Cardiac fibroblast (primary cell): ENCODE results near the gene IGFN1.

ENCODE experiments used
- DNase-seq, 2 donors: peaks; one replicate each; pipeline versions ENCODE4 v3.0.0 to v3.0.0-alpha.2; 2010; ENCODE audit warnings: low read depth in 2 of 2
- H3K4me3 ChIP-seq, 2 donors: replicated peaks in 1 of 2; 1 replicate in 1 of 2; 2 replicates in 1 of 2; pipeline ENCODE4 v1.5.1; 2011; ENCODE audit warnings: low read depth in 2 of 2, low read length in 2 of 2, mild to moderate bottlenecking in 2 of 2, moderate library complexity in 1 of 2
- CTCF ChIP-seq: IDR thresholded peaks from one replicate; pipeline ENCODE4 v1.5.1; 2011; ENCODE audit warnings: low read depth, mild to moderate bottlenecking, low read length, inconsistent platforms

Gene IGFN1

GRCh38 chr1:201163707-201164106 is 26.9 kb upstream of the IGFN1 start:
- H3K4me3 ChIP-seq = no peak overlapping the region
- no peak for DNase-seq
- TF ChIP-seq CTCF = no peak

- TF ChIP-seq CTCF = no peak
- no peak overlapping the region for H3K4me3 ChIP-seq
- DNase-seq = no peak
Observed at GRCh38 chr1:201164645-201165044, 26.0 kb upstream of the IGFN1 start.

- no peak overlapping the region for H3K4me3 ChIP-seq
- TF ChIP-seq CTCF = no peak
- DNase-seq = no peak
Observed at GRCh38 chr1:201167041-201167991, 23.3 kb upstream of the IGFN1 start.

- DNase-seq = no peak
- TF ChIP-seq CTCF = no peak
Observed at GRCh38 chr1:201169203-201169602, 21.4 kb upstream of the IGFN1 start.

GRCh38 chr1:201169971-201170532 is 20.6 kb upstream of the IGFN1 start:
- H3K4me3 ChIP-seq = no peak overlapping the region
- DNase-seq = no peak
- no peak for TF ChIP-seq CTCF

More at GRCh38 chr1:201169203-201169602, 21.4 kb upstream of the IGFN1 start:
- no peak overlapping the region for H3K4me3 ChIP-seq

- H3K4me3 ChIP-seq = peak overlapping the region; percentile 54 to 60
- peak; percentile 89 to 90 for DNase-seq
- no peak for TF ChIP-seq CTCF
Observed at GRCh38 chr1:201170533-201171062, 20.0 kb upstream of the IGFN1 start.
